Head of caudate nucleus (tissue), 42 donors: ENCODE measurements around the gene PEX14.

Experiments
- DNase-seq, 42 donors: peaks; one replicate each; pipeline versions ENCODE4 v3.0.0 to v3.0.0-alpha.2; 2020 to 2021; ENCODE audit warnings: mixed read lengths in 7 of 42
- intact Hi-C: fragments of 100-400 bp; cut with DNase I; formaldehyde crosslinking; loops from one replicate; pipeline ENCODE4 v1.15.0; 2022

PEX14 gene

GRCh38 chr1:10529765-10530164, 55.0 kb downstream of the PEX14 start:
- intact Hi-C loops: no loop called here
- DNase-seq: no peak

GRCh38 chr1:10530281-10530740, 55.6 kb downstream of the PEX14 start:
- intact Hi-C loops: no loop called here
- DNase-seq: peak in 11 of 42 donors; percentile 9 to 55 (median 29)

DNA sequence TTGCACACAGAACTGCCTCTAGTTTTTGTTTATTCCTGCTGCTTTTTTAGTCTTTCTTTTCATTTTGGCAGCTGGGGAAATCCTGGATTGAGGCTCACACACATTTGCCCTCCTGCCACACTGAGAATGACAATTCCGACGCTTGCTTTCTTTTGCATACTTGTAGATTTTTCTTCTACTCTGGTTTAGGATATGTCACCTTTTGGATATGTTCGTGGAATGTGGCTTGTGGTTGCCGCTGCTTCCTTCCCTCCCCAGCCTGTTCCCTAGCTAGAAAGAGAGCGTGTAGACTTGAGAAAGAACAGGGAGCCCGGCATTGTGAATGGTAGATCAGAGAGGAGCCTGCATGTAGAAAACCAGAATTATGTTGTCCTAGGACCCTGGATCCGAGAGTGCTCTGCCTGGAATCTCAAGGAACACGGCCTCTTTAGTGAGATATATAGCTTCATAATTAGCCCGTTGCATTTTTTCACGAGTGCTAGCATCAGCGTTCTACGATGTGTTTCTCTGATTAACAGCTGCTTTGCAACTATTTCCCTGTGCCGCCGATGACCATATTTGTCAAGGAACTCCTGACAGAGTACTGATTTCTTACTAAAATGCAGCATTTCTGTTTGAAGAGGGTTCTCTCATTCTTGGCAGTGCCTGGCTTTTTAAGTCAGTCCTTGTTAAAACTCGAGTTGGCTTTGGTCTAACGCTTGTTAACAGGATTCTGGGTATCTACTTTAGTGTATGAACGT, 56.2 kb downstream of the PEX14 start:
- DNase-seq: no peak
- intact Hi-C loops: no loop called here

DNA sequence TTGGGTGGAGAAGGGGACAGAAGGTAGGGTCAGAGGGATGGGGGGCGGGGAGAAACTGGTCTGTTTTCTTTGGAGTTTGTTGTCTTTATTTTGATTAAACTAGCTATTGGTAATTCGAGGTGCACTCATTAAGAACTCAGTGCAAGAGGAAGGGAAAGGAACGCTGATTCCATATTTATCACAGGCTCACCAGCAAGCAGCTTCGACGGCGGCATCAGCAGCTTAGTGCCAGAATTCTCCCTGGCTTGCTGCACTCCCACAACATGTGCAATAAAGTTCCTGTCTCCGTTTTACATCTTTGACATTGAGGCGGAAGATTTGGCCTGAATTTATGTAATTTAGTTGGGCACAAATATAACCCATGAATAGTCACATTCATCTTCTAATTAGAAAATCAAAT, 57.6 kb downstream of the PEX14 start:
- DNase-seq: no peak
- intact Hi-C loops: no loop called here

GRCh38 chr1:10534519-10534918, 59.8 kb downstream of the PEX14 start:
- intact Hi-C loops: no loop called here
- no peak for DNase-seq

DNA sequence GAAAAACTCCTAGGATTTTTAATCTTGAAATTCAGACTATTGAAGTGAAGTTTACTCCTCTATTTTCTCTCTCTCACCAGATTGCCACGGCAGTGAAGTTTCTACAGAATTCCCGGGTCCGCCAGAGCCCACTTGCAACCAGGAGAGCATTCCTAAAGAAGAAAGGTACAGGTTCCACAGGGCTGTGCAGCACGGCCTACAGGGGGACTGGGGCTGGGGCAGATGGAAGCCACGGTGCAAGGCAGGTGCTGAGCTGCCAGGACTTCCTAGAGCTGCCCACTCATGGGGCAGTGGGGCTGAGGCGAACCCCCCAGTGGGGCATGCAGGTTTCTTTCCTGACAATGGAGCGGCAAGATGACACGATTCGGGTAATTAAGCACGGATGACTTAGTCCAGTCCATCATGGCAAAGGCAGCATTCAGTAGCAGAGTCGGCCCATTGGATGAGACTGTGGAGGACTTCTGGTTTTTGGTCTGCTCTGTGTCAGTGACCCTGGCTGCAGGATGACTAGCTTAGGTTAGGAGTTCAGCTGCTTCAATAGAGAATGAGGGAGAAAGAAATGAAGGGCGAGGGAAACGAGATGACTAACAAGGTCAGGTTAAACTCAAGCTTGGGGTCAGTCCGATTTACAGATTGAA, 61.5 kb downstream of the PEX14 start:
- intact Hi-C loops: no loop called here
- DNase-seq: no peak

DNA sequence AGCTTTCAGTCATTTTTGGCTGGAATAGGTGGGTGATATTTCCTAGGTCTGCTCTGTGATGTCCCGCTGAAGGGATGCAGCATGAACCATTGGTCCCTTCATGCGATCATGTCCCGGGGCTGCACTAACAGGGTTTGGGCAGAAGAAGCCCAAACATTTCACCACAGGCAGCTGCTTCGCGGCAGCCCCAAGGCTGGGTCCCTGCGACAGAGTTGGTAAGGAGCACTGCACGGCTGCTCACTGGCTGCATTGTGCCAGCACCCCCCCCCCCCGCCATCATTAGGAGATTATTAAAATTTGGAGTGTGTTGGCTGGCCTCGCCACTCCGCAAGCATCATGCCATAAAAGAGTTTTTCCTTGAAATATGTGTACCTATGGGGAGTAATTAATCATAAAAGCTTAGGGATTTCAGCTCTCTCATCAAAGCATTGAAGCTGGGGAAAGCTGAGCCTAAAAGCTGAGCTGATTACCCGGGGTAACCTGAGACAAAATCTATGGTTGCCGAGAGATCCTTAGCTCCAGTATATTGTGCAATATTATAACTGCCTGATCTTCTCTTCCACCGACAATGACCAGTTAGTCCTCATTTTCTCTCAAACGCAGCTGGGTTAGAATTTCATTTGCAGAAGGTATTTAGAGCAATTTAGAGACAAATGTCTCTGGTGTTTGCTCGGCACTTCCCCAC, 62.5 kb downstream of the PEX14 start:
- no peak for DNase-seq
- intact Hi-C loops: no loop called here

GRCh38 chr1:10538646-10539355, 64.1 kb downstream of the PEX14 start:
- intact Hi-C loops: no loop called here
- DNase-seq: peak in 17 of 42 donors; percentile 19 to 57 (median 33)

DNA sequence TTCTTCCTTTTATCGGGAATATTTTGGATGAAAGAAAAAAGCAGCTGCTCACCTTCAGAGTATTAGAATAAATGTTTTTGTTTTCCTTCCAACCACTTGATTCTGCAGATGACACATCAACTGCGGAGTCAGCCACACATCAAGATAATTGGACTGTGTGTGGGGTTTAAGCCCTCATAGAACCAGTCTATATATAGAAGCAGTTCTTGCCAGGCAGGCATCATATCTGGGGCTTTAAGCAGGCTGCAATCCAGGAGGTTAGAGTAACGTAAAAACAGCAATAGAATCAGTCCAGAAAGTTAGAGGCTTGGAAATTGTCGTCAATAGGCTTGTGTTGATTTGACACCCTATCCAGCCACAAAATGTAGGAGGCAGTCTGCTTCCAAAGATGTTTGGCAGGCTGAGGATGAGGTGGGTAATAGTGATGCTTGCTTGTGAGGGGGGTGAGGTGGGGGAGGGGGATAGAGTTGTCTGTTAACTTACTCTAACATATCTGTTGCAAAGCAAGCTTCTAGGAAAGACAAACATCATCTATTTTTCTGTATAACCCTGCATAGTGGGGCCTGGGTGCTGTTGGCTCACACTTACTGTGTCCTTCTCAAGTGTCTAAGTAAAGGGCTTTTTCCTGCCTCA, 64.8 kb downstream of the PEX14 start:
- intact Hi-C loops: no loop called here
- no peak for DNase-seq

GRCh38 chr1:10540277-10541005, 65.7 kb downstream of the PEX14 start:
- intact Hi-C loops: no loop called here
- peak in 2 of 42 donors; percentile 16 to 46 for DNase-seq

GRCh38 chr1:10541286-10541685, 66.5 kb downstream of the PEX14 start:
- DNase-seq: no peak
- intact Hi-C loops: no loop called here

- intact Hi-C loops: no loop called here
- DNase-seq: no peak
Measured at GRCh38 chr1:10544239-10544638, 69.5 kb downstream of the PEX14 start.

DNA sequence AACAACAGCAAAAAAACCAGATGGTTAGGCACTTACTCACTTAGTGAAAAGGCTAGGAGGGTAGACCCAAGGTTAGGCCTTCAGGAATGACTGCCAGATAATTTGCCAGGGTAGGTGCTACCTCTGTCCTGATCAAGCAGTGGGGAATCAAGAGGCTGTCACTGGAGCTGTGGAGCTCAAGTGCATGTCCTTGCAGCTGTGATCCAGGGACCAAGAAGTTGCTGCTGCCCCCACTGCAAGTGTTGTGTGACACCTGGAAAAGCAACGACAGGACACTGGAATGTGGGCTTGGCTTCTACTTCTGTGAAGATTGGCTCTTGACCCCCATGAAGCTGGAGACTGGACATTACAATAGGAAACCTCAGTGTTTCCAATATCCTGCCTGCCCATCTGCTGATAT, 72.1 kb downstream of the PEX14 start:
- intact Hi-C loops: no loop called here
- DNase-seq: peak in 1 of 42 donors; percentile 7

- intact Hi-C loops: no loop called here
Measured at GRCh38 chr1:10549904-10550664, 75.3 kb downstream of the PEX14 start.

GRCh38 chr1:10553118-10553517, 78.4 kb downstream of the PEX14 start:
- intact Hi-C loops: no loop called here
- no peak for DNase-seq

More at GRCh38 chr1:10549904-10550664, 75.3 kb downstream of the PEX14 start:
- DNase-seq: no peak

DNA sequence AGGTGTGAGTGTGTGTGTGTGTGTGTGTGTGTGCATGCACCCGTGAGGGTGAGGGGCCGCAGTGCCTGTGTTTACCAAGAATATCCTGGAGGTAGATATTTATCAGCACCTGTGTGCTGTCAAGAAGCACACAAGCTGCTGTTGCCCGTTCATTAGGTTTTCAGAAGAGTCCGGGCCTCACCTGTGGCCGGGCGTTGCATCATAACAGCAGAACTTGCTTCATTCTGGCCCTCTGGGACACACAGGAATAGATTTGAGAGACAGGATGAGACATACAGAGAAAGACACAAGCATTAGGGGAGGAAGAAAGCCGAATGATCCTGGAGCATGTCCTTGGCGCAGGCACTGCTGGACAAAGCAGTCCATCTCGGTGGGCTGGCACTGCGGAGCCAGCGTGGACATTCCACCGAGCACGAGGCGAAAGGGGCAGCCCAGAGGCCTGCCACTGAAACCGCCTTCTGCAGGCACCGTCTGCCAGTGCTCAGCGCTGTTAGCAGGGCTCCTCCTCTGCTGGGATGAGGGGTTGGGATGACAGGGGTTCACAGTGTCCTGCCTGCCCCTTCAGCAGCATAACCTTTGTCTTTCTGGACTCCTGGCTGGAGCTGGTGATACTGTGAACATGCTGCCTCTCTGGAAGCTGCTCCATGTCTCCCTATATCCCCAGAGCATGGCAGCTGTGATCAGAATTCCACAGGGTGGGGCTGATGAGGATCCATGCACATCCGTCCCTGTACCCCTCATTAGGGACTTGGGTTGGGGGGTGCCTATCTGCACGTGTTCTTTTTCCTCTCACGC, 81.1 kb downstream of the PEX14 start:
- DNase-seq: no peak
- intact Hi-C loops: no loop called here

- no peak for DNase-seq
- intact Hi-C loops: no loop called here
Measured at GRCh38 chr1:10556430-10557005, 81.8 kb downstream of the PEX14 start.
